ENCODE results near the gene OST4.

The OST4 gene

GRCh38 chr2:27051902-27052645, 19.4 kb downstream of the OST4 start:
- DNase-seq (ENCODE audit: low read depth), result peak; percentile 30

DNA sequence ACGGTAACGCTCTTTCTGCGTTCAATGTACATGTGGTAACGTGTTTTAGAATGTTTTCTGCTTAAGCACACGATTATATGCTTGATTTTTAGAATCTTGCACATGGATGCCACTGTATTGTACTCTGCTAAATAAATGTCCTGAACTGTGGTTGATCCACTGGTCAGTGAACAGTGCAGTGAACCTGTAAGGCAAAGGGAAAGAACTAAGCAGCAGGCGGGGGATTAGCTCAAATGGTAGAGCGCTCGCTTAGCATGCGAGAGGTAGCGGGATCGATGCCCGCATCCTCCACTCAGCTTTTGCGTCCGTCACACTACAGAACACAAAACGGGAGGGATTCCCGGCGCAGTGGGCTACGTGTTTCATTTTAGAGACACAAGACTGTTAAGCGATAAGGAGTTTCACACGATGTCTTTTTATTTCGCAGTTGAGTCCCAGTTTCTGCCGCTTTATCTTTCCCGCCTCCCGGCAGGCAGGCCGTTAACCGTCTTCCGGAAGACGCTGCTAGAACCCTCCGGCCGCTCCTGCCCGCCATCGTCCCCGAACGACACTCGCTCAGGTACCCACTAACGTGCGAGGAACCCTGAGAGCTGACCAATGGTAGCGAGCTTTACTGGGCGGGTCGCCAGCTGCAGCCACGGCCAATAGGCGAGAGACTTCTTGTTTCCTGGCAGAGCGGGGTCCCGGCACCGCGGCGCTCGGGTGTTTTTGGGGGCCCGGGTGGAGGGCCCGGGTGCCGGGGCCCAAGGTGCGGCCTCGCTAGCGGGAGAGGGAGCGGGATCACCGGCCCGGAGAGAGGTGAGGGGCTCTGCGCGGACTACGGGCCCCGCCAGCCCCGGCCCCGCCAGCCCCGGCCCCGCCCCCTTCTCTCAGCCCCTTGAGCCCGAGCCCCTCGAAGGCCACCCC, 20.2 kb downstream of the OST4 start, which contains the start of gene AGBL5:
Gene AGBL5, plus strand, starts transcription at position 673 of the 906 bp plus-strand sequence. CDS start 1,291 bp downstream, outside the sequence.
- DNase-seq (ENCODE audit: low read depth), result peak; percentile 91

DNA sequence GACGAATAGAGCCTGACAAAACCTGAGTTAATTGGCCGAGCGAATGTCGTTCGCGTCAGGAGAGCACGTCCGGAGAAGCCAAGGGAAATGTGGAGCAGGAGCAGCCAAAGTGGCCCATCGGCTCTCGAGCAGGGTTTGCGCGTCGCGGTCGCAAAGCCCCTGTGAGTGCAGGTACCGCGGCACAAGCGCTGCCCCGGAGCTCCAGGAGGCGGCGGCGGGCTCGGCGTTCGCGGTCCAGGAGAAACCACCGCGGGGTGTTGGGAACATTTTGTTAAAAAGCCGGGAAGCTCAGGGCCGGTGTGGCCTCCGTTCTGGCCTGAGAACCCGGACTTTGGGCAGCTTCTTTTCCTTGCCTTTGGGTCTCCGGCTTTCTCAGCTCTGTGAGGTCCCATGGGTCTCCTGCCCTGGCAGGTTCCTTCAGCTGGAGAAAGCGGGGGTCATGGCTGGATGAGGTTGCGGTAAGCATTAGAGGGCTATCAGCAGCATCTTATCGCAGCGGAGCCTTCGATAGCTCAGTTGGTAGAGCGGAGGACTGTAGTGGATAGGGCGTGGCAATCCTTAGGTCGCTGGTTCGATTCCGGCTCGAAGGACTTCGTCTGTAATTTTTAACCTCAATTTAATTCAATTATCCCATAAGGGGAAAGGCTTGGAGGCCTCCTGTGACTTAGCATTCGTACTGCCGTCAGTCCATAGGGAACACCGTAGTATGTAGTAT, 21.0 kb downstream of the OST4 start:
- peak; percentile 85 for DNase-seq (ENCODE audit: low read depth)

- DNase-seq (ENCODE audit: low read depth), result peak; percentile 48
Observed at GRCh38 chr2:27049422-27050280, 21.8 kb downstream of the OST4 start.

DNA sequence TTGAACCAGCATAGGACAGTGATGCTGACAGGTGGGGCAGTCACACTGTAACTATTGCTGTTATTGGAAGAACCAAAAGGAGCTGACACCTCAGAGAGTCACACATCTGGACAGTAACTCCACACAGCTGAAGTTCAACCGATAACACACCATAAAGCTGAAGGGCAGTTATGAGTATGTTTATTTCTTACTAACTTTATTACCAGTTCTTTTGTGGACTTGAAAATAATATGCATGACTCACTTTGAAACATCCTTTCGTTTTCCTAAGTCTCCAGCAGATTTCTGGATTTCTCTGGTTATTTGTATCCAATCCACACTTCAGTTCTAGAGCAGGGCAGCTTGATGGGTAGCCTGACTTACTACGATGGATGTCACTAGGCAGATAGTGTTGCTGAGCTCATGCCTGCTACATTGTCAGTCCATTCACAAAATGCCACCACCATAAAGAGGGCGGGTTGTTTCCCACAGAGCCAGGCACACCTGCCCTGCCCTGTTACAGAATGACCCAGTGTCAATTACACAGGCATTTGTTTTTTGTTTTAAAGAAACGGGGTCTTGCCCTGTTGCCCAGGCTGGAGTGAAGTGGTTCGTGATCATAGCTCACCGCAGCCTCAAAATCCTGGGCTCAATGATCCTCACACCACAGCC, 28.3 kb downstream of the OST4 start:
- DNase-seq (ENCODE audit: low read depth), result no peak

GRCh38 chr2:27042159-27042661, 29.2 kb downstream of the OST4 start:
- DNase-seq (ENCODE audit: low read depth), result no peak

DNA sequence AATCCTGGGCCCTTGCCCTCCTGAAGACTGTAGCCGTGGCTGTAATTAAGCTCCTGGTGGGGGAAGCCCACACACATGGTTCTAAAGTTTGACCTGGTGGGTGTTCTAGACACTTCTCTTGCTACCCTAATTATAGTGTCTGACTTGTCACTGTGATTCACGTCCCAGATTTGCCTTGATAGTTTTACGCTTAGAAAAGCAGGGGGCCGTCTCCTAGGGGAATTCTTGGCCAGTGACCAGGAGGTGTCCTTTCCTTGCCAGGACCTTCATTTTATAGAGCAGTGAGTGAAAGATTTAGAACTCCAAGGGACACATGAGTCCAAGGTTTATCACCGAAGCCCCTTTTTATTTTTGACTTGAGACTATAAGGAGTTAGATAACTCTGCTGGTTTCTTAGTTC, 29.7 kb downstream of the OST4 start:
- no peak for DNase-seq (ENCODE audit: low read depth)

- no peak for DNase-seq (ENCODE audit: low read depth)
Observed at GRCh38 chr2:27040282-27040681, 31.2 kb downstream of the OST4 start.

- no peak for DNase-seq (ENCODE audit: low read depth)
Observed at GRCh38 chr2:27039871-27040270, 31.6 kb downstream of the OST4 start.

- DNase-seq (ENCODE audit: low read depth), result no peak
Observed at GRCh38 chr2:27039426-27039825, 32.0 kb downstream of the OST4 start.

GRCh38 chr2:27038631-27039339, 32.7 kb downstream of the OST4 start:
- no peak for DNase-seq (ENCODE audit: low read depth)

- no peak for DNase-seq (ENCODE audit: low read depth)
Observed at GRCh38 chr2:27038012-27038411, 33.4 kb downstream of the OST4 start.

DNA sequence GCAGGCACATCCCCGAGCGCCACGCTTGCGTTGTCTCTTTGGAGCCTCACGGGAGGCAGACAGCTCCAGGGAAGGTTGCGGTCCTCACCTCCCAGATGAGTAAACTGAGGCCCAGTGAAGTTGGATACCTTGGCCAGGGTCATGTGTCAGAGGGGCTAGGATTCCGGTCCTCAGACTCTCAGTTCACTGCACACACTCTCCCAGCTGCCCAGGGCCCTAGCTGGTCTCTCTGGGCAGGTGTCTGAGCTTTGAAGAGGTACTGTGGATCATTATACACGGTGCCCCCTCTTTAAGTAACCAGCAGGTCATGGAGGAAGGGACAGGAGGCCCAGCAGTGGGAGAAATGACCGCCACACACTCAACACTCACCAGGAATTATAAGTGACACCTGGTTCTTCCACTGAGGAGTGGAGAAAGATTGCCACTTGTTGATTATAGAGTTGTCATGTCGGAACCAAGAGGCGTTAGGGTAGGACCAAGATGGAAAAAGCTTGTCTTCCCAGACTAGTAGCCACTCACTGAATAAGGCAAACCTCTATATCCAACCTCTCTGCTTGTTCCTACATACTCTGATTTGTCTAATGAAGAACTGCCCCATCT, 38.1 kb downstream of the OST4 start:
- no peak for DNase-seq (ENCODE audit: low read depth)

DNA sequence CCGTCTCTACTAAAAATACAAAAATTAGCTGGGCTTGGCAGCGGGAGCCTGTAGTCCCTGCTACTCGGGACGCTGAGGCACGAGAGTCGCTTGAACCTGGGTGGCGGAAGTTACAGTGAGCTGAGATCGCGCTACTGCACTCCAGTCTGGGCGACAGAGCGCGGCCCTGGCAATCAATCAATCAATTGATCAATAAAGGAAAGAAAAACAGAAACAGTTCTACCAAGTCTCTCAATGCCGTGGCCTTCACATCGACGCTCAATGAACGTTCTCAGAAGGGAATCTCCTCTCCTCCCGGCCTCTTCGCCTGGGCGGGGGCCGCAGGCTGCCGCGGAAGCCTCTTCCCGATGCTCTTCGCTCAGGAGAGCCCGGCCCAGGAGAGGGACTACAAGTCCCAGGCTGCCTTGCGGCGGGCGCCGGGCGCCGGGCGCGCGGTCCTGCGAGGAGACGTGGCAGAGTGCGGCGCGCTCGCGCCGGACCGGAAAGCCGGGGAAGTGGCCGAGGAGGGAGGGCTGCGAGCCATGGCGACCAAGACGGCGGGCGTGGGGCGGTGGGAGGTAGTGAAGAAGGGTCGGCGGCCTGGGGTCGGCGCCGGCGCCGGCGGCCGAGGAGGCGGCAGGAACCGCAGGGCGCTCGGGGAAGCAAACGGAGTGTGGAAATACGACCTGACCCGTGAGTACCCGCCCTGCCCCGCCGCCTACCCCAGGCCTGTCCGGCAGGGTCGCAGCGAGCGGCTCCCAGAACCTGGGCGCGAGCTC, 38.8 kb downstream of the OST4 start, which contains the start of gene TMEM214:
Gene TMEM214, plus strand, starts transcription at position 471 of the 758 bp plus-strand sequence. Its CDS starts 51 bp downstream, at position 522.
- DNase-seq (ENCODE audit: low read depth), result peak; percentile 66

DNA sequence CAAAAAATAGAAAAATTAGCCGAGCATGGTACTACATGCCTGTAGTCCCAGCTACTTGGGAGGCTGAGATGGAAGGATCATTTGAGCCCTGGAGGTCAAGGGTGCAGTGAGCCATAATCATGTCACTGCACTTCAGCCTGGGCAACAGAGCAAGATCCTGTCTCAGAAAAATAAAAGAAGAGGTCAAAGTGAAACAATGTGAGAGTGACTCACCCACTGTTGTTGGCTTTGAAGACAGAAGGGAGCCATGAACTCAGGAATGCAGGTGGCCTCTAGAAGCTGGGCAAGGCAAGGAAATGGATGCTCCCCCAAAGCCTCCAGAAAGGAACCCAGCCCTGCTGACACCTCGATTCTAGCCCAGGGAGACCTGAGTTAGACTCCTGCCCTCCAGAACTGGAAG, 42.4 kb downstream of the OST4 start:
- DNase-seq (ENCODE audit: low read depth), result no peak

DNA sequence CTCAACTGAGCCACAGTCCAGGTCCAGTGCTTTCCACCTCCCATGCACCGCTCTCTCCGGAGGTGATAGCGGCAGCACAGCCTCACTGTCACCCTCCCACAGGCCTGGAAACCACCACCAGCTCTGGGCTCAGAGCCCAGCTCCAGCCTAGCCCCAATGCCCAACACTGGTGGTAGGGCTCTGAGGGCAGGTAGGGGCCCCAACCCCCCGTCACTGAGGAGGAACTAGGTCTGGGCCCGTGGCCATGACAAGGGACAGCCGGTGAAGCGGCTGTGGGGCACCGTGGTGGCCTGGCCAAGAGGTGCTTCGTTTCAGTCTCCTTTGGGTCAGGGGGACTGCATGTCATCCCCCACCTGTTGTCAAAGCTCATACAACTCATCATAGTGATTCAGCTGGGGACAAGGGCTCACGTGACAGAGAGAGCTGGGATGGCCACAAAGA, 44.2 kb downstream of the OST4 start:
- no peak for DNase-seq (ENCODE audit: low read depth)

- no peak for DNase-seq (ENCODE audit: low read depth)
Observed at GRCh38 chr2:27025861-27026851, 45.3 kb downstream of the OST4 start.

Data from activated T-helper 1 cell treated with Interleukin-2 at 50 U/mL for 16 hours (primary cell).